HEK293 (cell line): ENCODE data around the gene ZNF562.

Experiments used
- ELK4 ChIP-seq: IDR thresholded peaks from 2 replicates; pipeline ENCODE4 v1.6.1; 2011; ENCODE audit warnings: mild to moderate bottlenecking, low read depth, low read length, borderline replicate concordance
- PATZ1 ChIP-seq: fragments of 450-650 bp; formaldehyde crosslinking; IDR thresholded peaks from 2 replicates; pipeline ENCODE4 v1.5.1; 2016; ENCODE audit warnings: missing biosample characterization, missing genetic modification characterization
- ZNF274 ChIP-seq, 2 experiments: fragments of 200-500 bp in 1 of 2; fragments of 450-650 bp in 1 of 2; sonication (Bioruptor generic) in 1 of 2; formaldehyde crosslinking in 1 of 2; IDR thresholded peaks; 2 replicates each; pipeline versions ENCODE4 v1.5.1 to v1.6.1; 2014 to 2016; ENCODE audit warnings: borderline replicate concordance in 1 of 2, inconsistent platforms in 1 of 2, low read length in 1 of 2, missing biosample characterization in 1 of 2, missing genetic modification characterization in 1 of 2
- TF ChIP-seq, protein P1 (sequence below): fragments of 450-650 bp; formaldehyde crosslinking; IDR thresholded peaks from 2 replicates; pipeline ENCODE4 v1.5.1; 2016; ENCODE audit warnings: missing biosample characterization, missing genetic modification characterization

DNA sequence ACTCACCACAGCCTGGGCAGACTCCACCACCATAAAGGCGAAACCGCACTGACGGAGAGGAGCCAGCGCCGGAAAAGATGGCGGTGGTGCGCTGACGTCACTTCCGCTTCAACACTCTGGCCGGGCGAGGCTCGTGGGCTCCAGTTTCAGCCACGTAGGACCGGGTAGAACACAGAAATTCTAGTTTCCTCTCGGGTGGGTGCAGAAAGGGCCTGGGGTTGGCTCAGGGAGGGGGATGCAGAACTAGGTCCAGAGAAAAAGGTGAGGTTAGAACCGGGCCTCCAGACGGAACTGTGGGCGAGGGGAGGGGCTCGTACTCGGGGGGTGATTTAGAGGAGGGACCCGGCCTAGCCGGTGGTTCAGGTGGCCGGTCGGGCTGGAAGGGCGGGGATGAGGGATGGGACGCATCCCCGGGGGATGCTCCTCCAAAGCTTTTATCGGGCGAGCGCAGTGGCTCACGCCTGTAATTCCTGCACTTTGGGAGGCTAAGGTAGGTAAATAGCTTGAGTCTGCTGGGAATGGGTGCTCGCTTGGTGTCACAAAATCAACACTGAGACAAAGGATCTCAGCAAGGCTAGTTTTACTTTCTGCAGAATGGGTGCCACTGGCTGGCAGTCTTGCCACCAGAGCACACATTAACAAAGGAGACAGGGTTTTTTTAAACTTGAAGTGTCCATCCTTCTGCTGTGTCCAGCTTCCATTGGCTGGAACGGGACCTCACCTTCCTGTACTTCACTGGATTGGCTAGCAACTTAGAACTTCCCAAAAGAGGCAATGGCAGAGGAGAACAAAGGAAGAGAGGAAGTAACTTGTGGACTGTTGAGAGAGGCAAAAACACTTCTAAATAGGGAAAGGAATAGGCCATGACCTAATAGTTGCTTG lies 53.5 kb downstream of the ZNF562 start, which contains the start of gene ZNF561:
- TF ChIP-seq, protein P1, sequence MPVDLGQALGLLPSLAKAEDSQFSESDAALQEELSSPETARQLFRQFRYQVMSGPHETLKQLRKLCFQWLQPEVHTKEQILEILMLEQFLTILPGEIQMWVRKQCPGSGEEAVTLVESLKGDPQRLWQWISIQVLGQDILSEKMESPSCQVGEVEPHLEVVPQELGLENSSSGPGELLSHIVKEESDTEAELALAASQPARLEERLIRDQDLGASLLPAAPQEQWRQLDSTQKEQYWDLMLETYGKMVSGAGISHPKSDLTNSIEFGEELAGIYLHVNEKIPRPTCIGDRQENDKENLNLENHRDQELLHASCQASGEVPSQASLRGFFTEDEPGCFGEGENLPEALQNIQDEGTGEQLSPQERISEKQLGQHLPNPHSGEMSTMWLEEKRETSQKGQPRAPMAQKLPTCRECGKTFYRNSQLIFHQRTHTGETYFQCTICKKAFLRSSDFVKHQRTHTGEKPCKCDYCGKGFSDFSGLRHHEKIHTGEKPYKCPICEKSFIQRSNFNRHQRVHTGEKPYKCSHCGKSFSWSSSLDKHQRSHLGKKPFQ, result 0 out of 2 replicates have a peak, but pooled peaks have one; percentile 38
- TF ChIP-seq ZNF274 (IDR thresholded peaks at IDR 0.05; ENCODE audit: low read length) (no peak), ZNF274 (tag by site-specific recombination; IDR thresholded peaks at IDR 0.05; ENCODE audit: borderline replicate concordance) (no peak), ELK4 (peak; percentile 47; the same call in 1 of the 2 replicates), PATZ1 (tag by site-specific recombination) (peak; percentile 79)
